SIG-M5 treated with dmso at 0.1 percent for 504 hours (cell line): Measurements from ENCODE around the gene RNF183.

Source experiments
- DNase-seq: peaks from one replicate; lab custom pipeline; 2025; ENCODE audit not compliant: unreplicated experiment; lab: John Stamatoyannopoulos, UW

RNF183 gene, protein sequence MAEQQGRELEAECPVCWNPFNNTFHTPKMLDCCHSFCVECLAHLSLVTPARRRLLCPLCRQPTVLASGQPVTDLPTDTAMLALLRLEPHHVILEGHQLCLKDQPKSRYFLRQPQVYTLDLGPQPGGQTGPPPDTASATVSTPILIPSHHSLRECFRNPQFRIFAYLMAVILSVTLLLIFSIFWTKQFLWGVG

DNA sequence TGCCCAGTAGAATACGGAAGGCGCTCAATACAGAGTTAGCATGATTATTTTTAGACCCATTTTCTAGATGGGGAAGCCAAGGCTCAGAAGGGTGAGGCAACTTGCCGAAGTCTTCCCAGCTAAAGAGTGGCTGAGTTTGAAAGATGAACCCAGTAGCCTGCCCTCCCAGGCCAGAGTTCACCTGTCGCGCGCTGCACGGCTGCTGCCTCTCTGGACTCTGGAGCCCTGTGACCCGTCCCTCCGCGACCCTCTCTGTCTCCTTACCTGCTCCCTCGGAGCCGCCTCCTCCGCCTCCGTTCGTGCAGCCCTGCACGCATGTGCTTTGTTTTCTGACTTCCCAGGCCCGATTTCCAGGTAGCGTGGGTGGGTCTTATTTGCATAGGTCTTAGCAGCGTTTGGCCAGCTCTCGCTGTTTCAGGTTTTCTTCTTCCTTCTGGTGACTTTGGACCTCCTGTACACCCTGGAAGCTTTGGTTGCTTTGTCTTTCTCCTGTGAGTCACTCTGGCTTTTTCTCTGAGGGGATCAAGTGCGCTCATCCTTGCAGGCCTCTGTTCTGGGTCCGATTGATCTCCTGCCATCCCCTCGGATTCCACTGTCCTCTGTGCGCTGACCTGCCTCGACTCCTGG is at the start of gene RNF183:
RNF183 (minus strand) TSS at position 585 of the 627 bp plus-strand sequence. CDS start 5,192 bp downstream, outside the sequence.
- DNase-seq, result no peak

DNA sequence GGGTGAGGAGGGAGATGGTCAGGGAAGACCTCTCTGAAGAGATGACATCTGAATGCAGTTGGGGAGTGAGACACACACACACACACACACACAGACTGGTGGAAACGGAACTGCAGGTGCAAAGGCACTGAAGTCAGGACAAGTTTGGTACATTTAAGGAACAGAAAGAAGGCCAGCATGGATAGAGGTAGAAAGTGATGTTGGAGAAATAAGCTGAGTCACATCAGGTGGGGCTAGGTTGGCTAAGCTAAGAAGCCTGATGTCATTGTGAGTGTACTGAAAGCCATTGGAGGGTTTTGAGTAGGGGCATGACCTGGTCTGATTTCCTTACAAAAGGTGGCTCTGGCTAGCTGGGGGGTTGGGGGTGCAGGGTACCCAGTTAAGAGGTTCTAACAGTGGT is 49.2 kb upstream of the RNF183 start:
- DNase-seq, result no peak

DNA sequence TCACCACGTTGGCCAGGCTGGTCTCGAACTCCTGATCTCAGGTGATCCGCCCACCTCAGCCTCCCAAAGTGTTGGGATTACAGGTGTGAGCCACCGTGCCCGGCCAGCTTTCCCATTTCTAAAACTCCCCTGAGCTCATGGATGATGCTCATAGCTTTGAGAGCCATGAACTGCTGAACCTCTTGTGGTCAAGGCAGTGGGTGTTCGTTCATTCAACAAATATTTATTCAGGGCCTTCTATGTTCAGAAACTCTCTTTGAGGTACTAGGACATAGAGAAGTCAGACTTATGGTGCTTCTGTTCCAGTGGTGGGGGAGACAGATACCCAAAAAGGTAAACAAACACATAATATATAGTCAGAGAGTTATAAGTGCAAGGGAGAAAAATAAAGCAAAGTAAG is 48.8 kb upstream of the RNF183 start:
- DNase-seq, result no peak

DNA sequence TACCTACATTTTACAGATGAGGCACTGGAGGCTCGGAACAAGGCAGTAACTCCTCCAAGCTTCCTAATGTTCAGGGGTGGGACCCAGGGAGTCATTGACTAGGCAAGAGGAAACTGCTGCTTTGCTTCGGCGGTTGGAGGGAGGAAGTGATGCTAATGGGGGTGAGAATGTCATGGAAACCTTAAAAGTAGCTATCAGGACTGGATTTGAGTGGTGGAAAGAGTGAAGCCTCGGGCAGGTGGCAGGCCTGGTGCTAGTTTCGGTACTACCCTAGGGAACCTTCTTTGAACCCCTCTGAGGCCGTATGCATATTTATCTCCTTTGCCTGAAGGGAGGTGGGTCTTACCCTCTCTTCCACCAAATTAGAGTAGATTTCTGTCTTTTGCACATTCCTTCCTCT is 47.8 kb upstream of the RNF183 start:
- peak; percentile 65 for DNase-seq

DNA sequence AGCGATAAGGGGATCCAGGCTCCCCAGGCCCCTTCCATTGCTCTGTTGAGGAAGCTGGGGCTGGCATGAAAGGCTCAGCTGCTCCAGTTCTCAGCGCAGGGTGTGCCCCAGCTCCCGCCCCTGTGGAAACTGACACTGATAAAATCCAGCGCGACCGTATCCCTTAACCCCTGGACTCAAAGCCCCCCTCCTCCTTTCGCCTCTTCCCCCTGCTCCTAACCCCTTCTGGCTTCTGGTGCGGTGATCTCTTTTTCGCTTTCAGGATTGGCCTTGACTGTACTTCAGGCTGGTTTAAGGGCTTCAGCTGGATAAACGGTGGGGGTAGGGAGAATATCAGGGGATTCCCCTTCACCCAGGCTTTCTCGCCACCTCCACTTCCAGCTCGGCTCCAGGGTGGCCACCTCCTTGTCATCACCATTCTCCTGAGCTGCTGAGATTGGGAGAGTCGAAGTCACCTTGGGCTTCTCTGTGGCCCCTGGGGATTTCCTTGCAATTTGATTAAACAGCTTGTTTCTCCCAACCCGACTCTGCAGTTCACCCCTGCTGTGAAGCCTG is 47.0 kb upstream of the RNF183 start:
- DNase-seq, result no peak

DNA sequence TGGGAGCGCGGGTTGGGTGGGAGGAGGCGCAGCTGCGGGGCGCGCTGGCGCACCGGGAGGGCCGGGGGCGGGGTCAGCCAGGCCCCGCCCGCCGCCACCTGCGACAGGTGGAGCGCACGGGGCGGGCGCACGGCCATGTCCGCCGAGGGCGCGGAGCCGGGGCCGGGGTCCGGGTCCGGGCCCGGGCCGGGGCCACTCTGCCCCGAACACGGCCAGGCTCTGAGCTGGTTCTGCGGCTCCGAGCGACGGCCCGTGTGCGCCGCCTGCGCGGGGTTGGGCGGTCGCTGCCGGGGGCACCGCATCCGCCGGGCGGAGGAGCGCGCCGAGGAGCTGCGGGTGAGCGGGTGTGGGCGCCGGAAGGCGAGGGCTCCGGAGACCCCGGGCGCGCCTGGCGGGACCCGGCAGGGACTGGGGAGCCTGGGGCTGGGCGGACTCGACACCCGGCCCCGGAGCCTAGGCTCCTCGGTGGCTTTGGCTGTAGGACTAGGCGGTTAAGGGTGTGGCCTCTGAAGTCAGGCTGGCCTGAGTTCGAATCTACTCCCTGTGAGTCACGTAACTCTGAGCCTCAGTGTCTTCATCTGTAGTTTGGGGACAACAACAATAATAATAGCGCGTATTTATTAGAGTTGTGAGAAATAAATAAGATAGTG is 46.4 kb upstream of the RNF183 start, which contains the start of gene BSPRY:
BSPRY (plus strand) TSS at position 97 of the 650 bp plus-strand sequence; CDS start at position 136, 39 bp downstream.
- DNase-seq, result no peak

DNA sequence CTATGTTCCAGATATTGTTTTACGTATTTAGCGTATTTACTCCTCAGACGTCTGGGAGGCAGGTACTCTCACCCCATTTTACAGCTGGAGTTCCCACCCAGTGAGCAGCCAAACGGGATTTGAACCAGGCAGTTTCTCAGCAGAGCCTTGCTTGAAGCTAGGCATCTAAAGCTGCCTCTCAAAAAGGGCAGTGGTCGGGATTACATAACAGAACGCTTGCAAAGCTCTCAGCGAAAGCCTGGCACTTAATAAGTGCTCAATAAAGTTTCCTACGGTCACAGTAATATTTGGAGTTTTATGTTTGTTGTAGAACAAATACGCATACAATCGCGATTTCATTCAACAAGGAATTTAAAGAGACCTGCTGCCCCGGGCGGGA is 45.9 kb upstream of the RNF183 start:
- no peak for DNase-seq

DNA sequence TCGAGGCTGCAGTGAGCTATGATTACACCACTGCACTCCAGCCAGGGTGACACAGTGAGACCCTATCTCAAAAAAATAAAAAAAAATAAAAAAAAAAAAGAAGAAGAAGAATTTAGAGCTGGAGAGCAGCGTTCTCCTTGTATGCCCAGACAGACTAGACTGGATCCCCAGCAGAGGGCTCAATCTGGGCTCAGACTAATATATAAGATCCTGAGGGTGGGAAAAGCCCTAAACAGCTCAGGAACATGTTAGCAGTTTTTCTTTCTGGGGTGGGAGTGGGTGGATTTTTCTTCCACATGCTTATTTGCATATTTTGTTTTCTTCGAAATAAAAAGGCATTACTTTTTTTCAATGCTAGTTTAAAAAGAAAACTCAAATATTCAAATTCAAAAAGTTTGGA is 45.3 kb upstream of the RNF183 start:
- DNase-seq, result no peak

DNA sequence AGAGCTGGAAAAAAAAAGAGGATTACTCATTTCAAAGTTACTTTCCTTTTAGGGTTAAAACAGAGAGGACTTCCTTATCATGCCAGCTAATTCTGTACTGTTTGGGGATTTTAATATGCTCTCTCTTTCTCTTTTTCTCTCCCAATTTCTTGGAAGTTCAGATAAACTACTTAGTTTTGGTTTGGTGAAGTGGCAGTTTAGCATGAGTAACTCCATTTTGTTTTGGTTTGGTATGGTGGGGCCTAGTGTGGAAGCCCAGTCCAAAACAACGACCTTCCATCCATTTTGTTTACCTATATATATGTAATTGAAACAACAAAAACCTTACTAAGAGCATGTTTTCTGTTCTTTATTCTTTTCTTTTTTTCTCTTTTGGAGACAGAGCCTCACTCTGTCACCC is 42.5 kb upstream of the RNF183 start:
- no peak for DNase-seq

DNA sequence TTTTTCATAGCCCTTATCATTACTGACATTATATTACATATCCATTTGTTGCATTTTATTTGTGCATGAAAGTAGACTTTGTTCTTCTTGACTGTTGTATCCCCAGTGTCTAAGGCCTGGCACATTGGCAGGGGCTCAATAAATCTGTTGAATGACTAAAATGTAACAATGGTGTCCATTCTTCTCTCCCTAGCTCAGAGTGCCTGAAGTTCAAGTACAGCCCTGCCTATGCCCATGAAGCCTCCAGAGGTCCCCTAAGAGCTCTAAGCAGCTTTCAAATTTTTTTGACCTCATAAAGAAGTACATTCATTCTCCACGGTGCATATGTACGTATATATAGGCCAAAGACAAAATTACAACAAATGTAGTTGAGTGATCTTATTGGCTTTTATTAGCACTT is 42.0 kb upstream of the RNF183 start:
- no peak for DNase-seq

DNA sequence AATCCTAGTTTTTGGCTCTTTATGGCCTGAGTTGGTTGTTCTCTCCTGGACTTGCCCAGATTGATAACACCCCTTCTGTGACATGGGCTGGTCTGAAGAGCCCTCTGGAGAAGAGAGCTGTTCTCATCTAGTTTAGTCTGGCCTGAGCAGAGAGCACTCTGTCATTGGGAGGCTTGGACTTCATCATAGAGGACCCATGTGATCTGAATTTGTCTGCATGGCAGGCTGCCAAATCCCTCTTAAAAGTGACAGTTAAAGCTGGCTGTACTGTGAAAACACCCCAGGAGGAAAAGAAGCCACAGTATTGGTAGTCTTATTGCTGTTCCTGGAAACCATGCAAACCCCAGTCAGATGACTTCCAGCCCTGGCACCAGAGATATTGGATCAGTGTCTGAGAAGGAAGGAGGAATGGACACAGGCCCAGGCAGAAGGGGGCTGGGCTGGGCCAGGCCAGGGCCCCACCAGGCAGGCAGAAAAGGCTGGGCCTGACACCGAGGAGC is 40.6 kb upstream of the RNF183 start:
- DNase-seq, result no peak

DNA sequence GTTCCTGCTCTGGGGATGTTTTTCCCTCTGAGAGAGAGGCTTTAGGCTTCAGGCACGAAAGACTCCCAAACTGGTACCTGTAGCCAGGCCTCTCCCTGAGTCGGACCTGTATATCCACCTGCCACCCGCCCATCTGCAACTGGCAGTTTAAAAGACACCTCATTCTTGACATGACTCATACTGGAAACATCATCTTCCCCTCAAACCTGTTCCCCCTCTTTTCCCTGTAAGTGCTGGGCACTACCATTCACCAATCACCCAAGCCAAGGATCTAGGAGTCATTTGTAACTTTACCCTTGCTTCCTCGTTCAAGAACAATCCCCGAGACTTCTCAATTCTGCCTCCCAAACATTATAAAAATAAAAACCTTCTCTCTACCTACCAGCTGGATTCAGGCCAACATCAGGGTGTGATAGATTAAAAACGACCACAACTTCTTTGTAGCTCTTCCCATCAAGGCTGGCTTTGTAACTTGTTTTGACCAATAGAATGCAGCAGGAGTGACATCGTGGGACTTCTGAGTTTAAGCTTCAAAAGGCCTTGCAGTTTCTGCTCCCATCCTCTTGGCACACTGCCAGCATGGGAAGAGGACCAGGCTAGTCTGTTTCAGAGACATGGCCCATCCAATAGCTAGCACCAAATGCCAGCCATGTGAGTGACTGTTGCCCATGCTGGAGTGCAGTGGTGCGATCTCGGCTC is 38.7 kb upstream of the RNF183 start:
- DNase-seq, result peak; percentile 63

DNA sequence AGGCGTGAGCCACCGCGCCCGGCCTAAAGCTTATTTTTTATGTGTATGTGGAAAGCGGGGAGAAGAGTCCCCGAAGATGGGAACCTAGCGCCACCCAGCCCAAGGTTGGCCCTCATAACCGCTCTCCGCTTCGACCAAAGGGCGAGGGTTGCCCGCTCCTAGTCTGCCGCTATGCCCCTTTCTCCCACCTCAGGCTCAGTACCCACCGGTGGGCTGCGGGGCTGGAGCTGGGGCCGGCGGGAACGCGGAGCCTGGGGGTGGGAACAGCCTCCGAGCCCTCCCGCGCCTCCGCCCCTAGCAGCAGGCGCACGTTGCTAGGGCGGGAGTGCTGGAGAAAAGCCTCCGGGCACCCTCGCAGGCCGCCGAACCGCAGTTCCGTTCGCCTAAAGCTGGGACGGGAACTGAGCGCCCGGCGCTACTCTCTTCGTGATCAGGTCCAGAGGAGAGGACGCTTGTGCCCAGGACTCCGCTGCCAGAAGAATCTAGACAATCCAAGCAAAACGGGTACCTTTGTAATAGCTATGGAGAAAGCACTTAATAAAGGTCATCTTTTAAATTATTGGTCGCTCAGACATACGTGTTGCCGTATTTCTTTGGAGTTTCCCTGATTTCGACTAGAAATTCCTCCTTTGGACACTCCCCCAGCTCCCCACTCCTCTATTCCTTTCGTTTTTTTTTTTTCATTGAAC is 37.0 kb upstream of the RNF183 start, which contains the start of gene WDR31:
WDR31 (minus strand) TSS at position 265 of the 689 bp plus-strand sequence. CDS start 8,253 bp downstream, outside the sequence.
- peak; percentile 82 for DNase-seq

DNA sequence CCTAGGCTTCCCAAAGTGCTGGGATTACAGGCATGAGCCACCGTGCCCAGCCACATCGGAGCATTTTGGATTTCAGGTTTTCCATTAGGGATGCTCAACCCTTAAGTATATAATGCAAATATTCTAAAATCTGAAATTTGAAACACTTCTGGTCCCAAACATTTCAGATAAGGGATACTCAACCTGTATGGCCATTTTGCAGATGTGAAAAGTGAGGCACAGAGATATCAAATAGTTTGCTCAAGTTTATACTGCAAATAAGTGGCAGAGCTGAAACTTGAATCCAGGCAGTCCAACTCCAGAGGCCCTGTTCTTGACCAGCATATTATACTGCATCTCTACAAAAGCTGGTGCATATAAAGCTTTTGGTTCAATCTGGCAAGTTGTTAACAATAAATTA is 34.5 kb upstream of the RNF183 start:
- DNase-seq, result no peak

DNA sequence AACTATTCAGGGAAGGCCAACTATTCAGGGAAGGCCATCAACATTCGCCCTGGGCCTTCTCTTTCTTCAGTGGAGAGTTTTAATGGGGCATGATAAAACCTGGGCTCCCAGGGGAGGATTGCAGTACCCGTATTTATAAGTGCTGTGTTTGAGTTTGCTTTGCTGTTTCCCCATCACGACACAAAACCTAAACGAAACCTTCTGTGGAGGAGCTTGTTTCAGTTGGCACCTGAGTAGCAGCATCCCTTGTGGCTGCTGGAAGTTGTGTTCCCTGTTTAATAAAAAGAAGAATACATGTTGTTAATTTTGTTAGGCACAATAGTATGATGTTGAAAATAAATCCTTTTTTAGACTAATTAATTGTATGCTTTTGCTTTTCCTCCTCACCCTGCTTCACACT is 28.6 kb upstream of the RNF183 start:
- DNase-seq, result no peak

DNA sequence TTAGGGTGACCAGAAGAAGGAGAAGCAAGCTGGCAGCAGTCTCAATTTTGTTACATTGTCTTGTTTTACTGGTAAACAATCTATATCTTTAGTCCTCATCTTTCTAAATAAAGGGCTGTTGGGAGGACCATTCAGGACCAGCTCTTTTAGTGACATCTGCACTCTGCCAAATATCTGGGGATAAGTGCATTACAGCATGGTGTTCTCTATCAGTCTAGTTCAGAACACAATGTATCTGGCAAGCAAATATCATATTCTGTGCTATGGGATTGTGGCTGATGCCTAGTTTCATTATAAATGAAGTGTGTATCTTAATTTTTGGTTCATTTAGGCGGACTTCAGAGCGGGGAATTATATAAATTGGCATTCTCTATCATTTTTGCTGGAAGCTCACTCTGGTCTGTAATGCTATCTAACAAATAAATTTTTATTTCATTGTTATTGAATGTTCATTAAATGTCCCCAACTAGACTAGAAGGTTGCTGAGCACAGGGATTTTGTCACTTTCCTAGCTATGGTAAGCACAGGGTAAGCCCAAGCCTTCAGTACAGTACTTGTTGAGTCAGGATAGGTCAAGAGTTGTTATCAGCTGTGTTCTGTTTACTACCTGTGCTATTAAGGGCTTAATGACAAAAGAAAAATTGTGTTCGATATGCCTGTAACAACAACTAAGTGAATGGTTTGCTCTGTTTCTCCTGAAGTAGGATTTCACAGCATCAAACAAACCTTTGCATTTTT is 25.0 kb upstream of the RNF183 start:
- no peak for DNase-seq

DNA sequence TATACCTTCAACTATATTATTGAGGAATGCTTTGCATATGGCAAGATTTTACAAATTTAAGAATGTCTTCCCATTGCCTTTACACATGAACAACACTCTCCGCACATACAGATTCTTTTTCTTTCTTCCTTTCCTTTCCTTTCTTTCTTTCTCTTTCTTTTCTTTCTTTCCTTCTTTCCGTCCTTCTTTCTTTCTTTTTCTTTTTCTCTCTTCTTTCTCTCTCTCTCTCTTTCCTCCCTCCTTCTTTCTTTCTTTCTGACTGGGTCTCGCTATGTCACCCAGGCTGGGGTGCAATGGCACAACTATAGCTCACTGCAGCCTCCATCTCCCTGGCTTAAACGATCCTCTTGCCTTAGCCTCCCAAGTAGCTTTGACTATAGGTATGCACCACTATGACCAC is 23.1 kb upstream of the RNF183 start:
- no peak for DNase-seq

DNA sequence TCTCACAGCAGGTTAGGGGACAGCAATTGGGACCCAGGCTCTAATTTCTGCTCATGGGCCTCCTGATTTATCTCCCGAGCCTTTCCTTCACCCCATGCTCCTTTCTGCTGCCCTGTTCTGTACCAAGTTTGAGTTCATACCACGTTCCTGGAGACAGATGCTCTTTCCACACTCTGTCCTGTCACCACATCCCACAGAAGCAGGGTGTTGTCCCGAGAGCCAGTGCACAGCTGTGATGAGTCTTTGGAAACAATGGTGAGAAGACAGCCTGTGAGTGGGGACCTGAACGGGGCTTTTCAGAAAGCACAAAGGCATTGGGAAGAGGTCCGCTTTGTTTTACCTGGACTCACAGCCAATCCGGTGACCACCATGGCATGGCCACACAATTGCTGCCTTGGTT is 19.5 kb upstream of the RNF183 start:
- DNase-seq, result no peak

DNA sequence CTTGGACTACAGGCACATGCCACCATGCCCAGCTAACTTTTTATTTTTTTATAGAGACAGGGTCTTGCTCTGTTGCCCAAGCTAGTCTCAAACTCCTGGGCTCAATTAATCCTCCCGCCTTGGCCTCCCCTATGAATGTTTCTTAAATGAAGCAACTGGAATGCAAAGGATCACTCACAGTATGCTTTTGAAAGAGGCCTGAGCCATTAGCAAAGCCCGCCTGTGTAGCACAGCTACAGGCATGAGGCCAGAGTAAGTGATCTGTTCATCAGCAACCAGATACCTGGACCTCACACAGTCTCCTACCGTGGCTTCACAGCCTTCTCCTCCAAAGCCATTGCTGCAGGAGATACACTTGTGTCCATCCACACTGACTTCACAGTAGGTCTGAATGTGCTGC is 16.9 kb upstream of the RNF183 start:
- no peak for DNase-seq

DNA sequence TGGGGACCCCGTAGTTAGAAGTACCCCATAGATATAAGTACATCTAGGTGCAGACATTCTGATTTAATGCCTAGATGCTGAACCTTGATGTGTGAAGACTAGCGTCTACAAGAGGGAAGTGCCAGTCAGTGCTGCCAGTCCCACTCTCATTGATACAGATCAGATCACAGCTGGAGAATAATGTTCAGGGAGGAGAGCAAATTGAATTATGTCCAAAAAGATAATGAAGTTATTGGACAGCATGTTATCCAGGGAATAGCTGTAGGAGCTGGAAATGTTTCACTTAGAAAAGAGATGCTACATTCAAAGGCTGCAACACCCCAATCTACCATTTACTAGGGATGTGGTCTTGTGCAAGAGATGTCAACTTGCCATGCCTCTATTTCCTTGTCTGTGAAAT is 15.9 kb upstream of the RNF183 start:
- no peak for DNase-seq
